ENCODE results near the gene CRIM1.

Gene CRIM1

DNA sequence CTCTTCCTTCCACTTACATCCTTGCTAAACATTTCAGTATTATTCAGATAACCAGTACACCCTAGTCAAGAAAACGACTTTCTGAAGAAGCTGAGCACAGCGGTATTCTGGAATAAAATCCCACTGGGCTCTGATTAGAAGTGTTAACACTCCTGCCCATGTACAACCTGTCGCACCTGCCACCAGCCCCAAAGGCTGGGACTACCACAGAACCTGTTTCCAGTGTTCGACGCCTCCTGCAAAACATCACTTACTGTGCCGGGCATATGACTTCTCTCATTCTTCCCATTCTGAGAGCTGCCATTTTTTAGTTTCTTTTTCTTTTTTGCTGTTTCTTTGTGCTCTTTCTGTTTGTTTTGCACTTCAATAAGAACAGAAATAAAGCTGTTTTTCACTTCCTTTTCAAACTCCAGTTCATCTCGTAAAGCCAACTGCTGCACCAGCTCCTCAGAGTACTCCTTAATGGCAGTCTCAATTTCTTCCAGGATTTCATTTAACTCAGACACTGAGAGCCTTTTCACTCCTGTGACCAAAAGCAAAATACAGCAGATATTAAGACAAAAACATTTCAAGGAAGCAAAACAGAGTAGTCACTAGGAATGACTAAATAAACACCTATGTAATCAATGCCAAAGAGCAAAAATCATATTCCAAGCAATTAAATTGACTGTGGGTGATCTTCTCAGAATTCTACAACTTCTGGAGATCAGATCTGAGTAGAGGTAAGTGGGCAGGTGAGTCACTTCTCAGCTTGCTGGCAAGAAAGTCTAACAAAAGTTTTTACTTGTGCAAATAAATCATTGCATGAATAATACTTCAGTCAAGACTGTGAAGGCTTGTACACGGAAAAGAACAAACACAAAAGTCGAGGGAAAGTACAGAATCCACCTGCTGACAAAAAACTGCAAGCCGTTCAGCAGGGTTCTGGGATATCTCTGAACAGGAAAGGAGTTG lies 223.0 kb downstream of the CRIM1 start:
- peaks cover 0 to 8% (median 0%) of the 10 kb centered on the region in 4 donors for H3K4me1 ChIP-seq
- DNase-seq = no peak
- no peak overlapping the region for H3K27ac ChIP-seq
- no peaks in the 10 kb centered on the region for H3K27me3 ChIP-seq
- no peaks in the 10 kb centered on the region for H3K9me3 ChIP-seq
- peaks cover 40 to 50% (median 47%) of the 10 kb centered on the region in 3 donors for H3K36me3 ChIP-seq
- no peak for TF ChIP-seq CTCF (IDR thresholded peaks at IDR 0.05)
- intact Hi-C loops (cut with DNase I; ENCODE audit: low total_unique reads) = no loop called here
- no peak overlapping the region for H3K4me3 ChIP-seq

GRCh38 chr2:36579297-36579664 lies 223.7 kb downstream of the CRIM1 start:
- no peak overlapping the region for H3K27ac ChIP-seq
- H3K36me3 ChIP-seq = peaks cover 40 to 55% (median 52%) of the 10 kb centered on the region in 3 donors
- H3K4me3 ChIP-seq = no peak overlapping the region
- no peaks in the 10 kb centered on the region for H3K27me3 ChIP-seq
- no peak for DNase-seq
- TF ChIP-seq CTCF (IDR thresholded peaks at IDR 0.05) = no peak
- intact Hi-C loops (cut with DNase I; ENCODE audit: low total_unique reads) = no loop called here
- H3K4me1 ChIP-seq = peaks cover 0 to 8% (median 0%) of the 10 kb centered on the region in 4 donors
- H3K9me3 ChIP-seq = no peaks in the 10 kb centered on the region

DNA sequence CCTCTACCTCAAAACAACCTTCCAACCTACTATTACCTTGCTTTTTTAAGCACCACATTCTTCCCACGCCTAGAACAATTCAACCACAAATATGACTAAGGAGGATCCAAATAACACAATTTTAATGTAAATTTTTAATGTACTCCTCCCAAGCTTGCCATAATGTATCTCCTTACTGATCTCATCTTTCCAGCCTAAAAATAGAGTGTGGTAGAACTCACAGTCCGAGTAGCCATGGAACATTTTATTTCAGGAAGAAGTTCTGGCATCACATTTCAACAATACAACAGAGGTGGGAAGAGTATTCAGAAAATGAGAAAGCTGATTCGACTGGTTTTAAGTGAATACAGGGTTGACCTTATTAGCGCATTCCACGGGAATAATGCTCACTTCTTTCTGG lies 227.0 kb downstream of the CRIM1 start:
- H3K27ac ChIP-seq = no peak overlapping the region
- H3K4me1 ChIP-seq = no peaks in the 10 kb centered on the region
- H3K36me3 ChIP-seq = peaks cover 40 to 64% (median 56%) of the 10 kb centered on the region in 3 donors
- TF ChIP-seq CTCF (IDR thresholded peaks at IDR 0.05) = no peak
- no peaks in the 10 kb centered on the region for H3K9me3 ChIP-seq
- DNase-seq = no peak
- intact Hi-C loops (cut with DNase I; ENCODE audit: low total_unique reads) = no loop called here
- H3K27me3 ChIP-seq = no peaks in the 10 kb centered on the region
- H3K4me3 ChIP-seq = no peak overlapping the region

- no peak for TF ChIP-seq CTCF (IDR thresholded peaks at IDR 0.05)
- H3K4me3 ChIP-seq = no peak overlapping the region
- no peak overlapping the region for H3K27ac ChIP-seq
- H3K4me1 ChIP-seq = no peaks in the 10 kb centered on the region
- DNase-seq = no peak
- no peaks in the 10 kb centered on the region for H3K9me3 ChIP-seq
- peaks cover 39 to 64% (median 52%) of the 10 kb centered on the region in 3 donors for H3K36me3 ChIP-seq
- no peaks in the 10 kb centered on the region for H3K27me3 ChIP-seq
- intact Hi-C loops (cut with DNase I; ENCODE audit: low total_unique reads) = no loop called here
These were observed 227.4 kb downstream of the CRIM1 start for GRCh38 chr2:36582951-36583350.

DNA sequence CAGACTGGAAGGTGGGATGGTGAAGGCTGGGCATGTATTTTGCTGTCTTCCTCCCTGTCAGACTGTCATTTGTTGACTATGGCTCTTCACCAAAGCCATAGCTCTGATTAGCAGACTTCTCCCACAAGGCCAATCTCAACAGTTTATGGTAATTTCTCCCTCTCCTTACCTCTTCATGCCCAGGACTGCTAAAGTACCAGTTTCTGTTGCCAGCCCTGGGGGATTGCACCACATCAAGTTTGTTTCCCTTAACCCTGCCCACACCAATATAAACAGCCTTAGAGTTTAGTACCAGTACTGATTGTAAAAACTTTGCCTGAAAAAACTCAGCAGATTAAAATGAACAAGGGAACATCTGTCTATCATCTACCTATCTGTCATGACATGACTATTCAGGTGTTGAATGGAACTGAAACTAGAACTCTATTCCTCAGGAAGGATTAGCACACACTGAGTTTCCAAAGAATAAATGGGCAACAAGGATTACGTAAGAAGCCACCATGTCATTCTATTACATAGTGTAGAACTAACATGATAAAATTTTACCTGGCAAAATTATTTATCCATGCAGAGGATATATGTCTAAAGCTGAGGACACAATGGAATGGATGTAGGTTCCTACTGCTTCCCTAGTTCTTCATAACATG lies 228.7 kb downstream of the CRIM1 start:
- H3K4me3 ChIP-seq = no peak overlapping the region
- H3K27ac ChIP-seq = no peak overlapping the region
- no peaks in the 10 kb centered on the region for H3K27me3 ChIP-seq
- DNase-seq = no peak
- H3K9me3 ChIP-seq = no peaks in the 10 kb centered on the region
- H3K36me3 ChIP-seq = peaks cover 34 to 55% (median 39%) of the 10 kb centered on the region in 3 donors
- no peak for TF ChIP-seq CTCF (IDR thresholded peaks at IDR 0.05)
- intact Hi-C loops (cut with DNase I; ENCODE audit: low total_unique reads) = no loop called here
- H3K4me1 ChIP-seq = peaks cover 0 to 2% (median 0%) of the 10 kb centered on the region in 4 donors
